NCI-H345 treated with DMSO at 0.1 percent for 48 hours (cell line): ENCODE data around the gene CACNA1H.
"Not testable (repeated sequence)": the region's sequence is repeated elsewhere in the genome, so short reads cannot be mapped to it uniquely, and the experiment has no call there.

Experiments used
- DNase-seq: peaks from one replicate; lab custom pipeline; 2025; ENCODE audit not compliant: unreplicated experiment; lab: John Stamatoyannopoulos, UW

Gene CACNA1H

DNA sequence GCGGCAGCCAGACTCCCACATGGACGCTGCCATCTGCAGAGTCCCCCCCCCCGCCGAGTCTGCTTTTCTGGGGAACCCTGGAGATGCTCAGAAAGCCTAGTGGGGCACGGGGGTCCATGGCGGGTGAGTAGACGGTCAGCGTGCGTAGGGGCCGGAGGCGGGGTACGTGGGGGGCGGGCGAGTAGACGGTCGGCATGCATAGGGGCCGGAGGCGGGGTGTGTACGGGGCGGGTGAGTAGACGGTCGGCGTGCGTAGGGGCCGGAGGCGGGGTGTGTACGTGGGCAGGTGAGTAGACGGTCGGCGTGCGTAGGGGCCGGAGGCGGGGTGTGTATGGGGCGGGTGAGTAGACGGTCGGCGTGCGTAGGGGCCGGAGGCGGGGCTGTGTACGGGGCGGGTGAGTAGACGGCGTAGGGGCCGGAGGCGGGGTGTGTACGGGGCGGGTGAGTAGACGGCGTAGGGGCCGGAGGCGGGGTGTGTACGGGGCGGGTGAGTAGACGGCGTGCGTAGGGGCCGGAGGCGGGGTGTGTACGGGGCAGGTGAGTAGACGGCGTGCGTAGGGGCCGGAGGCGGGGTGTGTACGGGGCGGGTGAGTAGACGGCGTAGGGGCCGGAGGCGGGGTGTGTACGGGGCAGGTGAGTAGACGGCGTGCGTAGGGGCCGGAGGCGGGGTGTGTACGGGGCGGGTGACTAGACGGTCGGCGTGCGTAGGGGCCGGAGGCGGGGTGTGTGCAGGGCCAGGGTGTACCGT lies 32.7 kb downstream of the CACNA1H start:
- not testable (repeated sequence) for DNase-seq

GRCh38 chr16:1188432-1189189 lies 35.7 kb downstream of the CACNA1H start:
- DNase-seq, result no peak

GRCh38 chr16:1189455-1189854 lies 36.5 kb downstream of the CACNA1H start:
- no peak for DNase-seq

GRCh38 chr16:1190789-1191188 lies 37.9 kb downstream of the CACNA1H start:
- DNase-seq, result not testable (repeated sequence)

- DNase-seq, result no peak
Measured at GRCh38 chr16:1192384-1193073, 39.6 kb downstream of the CACNA1H start.

- DNase-seq, result no peak
Measured at GRCh38 chr16:1193143-1193824, 40.4 kb downstream of the CACNA1H start.

GRCh38 chr16:1193825-1194581 lies 41.1 kb downstream of the CACNA1H start:
- no peak for DNase-seq

GRCh38 chr16:1194665-1195392 lies 41.9 kb downstream of the CACNA1H start:
- no peak for DNase-seq

GRCh38 chr16:1195393-1195666 lies 42.4 kb downstream of the CACNA1H start:
- DNase-seq, result no peak

DNA sequence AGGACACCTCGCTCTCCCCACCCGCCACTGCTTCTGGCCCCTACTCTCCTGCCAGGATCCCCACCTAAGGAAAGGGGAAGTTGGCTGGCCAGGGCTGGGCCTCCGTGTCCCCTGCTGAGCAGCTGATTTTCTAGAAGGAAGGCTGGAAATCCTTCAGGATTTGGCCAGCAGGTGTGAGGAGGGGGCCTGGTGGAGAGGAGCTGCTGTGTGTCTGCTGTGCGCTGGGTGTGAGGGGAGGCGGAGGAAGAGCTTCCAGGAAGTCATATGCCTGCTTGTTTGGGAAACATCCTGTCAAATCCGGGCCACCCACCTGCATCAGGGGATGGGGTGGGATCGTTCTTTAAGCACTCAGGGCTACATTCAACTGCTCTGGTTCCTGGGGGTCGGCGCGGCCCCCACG lies 43.6 kb downstream of the CACNA1H start:
- no peak for DNase-seq

DNA sequence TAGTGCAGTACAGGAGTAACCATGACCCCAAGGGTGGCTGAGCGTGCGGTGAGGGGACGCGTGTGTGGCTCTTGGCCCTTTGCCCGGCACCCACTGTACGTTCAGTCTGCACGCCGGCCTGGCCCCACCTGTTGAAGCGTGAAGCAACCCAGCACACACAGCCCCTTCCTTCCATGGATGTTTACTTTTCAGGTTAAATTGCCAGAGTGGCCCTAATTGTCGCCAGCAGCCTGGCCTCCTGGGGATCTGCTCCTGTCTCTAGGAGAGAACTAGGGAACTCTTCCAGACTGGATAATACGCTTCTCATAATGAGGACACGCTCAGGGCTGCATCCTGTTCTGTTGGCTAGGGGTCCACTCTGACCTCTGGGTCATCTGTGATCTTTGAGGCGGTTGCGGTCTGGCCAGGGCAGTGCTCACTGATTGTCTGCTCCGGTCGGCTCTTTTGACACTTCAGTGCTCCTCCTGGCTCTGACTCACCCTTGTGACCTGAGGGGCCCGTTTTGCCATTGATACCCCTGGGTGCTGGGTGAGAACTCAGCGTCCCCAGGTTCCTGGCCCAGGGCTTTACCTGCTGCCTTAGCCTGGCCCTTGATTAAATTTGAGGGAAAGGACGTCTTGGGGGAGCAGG lies 44.4 kb downstream of the CACNA1H start:
- DNase-seq, result peak; percentile 90

- DNase-seq, result no peak
Measured at GRCh38 chr16:1198194-1198593, 45.3 kb downstream of the CACNA1H start.

DNA sequence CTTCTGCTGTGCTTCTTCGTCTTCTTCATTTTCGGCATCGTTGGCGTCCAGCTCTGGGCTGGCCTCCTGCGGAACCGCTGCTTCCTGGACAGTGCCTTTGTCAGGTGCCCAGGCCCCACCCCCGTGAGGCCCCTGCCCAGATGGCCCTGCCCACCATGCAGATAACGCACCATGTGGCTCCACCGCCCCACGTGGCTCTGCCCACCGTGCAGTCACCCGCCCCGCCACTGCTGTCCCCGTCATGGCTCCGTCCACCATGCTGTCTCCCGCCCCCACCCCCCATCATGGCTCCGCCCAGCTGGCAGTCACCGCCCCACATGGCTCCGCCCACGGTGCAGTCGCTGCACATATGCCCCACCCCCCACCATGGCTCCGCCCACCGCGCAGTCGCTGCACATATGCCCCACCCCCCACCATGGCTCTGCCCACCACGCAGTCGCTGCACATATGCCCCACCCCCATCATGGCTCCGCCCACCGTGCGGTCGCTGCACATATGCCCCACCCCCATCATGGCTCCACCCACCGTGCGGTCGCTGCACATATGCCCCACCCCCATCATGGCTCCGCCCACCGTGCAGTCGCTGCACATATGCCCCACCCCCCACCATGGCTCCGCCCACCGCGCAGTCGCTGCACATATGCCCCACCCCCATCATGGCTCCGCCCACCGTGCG lies 45.9 kb downstream of the CACNA1H start:
- not testable (repeated sequence) for DNase-seq

- no peak for DNase-seq
Measured at GRCh38 chr16:1199347-1200013, 46.6 kb downstream of the CACNA1H start.

DNA sequence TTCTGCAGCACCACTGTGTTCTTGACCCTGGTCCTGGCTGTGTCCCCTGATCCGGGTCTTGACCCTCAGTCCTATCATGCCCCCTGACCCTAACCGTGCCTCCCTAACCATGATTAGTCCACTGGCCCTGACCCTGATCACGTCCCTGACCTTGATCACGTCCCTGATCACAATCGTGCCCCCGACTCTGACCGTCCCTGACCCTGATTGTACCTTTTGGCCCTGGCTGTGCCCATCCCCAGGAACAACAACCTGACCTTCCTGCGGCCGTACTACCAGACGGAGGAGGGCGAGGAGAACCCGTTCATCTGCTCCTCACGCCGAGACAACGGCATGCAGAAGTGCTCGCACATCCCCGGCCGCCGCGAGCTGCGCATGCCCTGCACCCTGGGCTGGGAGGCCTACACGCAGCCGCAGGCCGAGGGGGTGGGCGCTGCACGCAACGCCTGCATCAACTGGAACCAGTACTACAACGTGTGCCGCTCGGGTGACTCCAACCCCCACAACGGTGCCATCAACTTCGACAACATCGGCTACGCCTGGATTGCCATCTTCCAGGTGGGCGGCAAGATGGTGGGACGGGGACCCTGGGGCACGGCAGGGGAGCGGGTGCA lies 47.2 kb downstream of the CACNA1H start:
- DNase-seq, result no peak

DNA sequence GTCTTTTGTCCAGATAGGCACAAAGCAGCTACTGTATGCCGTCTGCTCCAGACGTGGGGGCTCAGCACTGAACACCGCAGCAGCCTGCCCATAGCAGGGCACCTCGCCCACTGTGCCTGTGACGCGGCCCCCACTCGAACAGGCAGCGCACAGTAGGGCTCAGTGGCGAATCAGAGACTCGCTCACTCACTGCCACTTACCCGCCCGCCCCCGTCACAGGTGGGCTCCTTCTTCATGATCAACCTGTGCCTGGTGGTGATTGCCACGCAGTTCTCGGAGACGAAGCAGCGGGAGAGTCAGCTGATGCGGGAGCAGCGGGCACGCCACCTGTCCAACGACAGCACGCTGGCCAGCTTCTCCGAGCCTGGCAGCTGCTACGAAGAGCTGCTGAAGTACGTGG lies 48.5 kb downstream of the CACNA1H start:
- DNase-seq, result no peak

DNA sequence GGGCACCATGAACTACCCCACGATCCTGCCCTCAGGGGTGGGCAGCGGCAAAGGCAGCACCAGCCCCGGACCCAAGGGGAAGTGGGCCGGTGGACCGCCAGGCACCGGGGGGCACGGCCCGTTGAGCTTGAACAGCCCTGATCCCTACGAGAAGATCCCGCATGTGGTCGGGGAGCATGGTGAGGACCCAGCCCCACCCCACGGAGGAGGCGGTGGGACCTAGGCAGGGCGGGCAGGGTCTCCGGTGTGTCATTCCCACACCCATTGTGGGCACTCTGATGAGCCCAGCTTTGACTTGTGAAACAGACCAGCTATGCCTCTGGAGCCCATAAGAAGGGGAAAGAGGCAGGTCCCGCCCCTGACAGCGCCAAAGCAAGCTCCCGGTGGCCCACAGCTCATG lies 49.4 kb downstream of the CACNA1H start:
- no peak for DNase-seq

DNA sequence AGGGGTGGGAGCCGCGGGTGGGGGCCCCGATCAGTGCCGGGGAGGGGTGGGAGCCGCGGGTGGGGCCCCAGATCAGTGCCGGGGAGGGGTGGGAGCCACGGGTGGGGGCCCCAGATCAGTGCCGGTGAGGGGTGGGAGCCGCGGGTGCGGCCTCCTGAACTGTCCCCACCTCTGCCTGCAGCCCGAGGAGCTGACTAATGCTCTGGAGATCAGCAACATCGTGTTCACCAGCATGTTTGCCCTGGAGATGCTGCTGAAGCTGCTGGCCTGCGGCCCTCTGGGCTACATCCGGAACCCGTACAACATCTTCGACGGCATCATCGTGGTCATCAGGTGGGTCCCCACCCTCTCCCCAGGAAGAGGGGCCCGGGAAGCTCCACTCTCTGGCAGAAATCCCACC lies 52.0 kb downstream of the CACNA1H start:
- no peak for DNase-seq
